K562 (cell line): ENCODE measurements around the gene XRN2.

Experiments
- ARID1B ChIP-seq: fragments of 450-650 bp; IDR thresholded peaks from 2 replicates; pipeline ENCODE4 v1.6.1; 2016; ENCODE audit warnings: antibody characterized with exemption, mild to moderate bottlenecking, inconsistent platforms
- CHD2 ChIP-seq: IDR thresholded peaks from 2 replicates; pipeline ENCODE4 v1.6.1; 2011; ENCODE audit warnings: low read depth, low read length
- CTCF ChIP-seq, 3 experiments: IDR thresholded peaks in 2 of 3; conservative IDR thresholded peaks in 1 of 3; 2 replicates each; pipeline ENCODE4 v1.5.1; 2011 to 2012; ENCODE audit warnings: low read length in 3 of 3, mild to moderate bottlenecking in 3 of 3, control low read depth in 2 of 3, improper control_type of control experiment in 1 of 3, inconsistent platforms in 1 of 3, low read depth in 1 of 3, mixed read lengths in 1 of 3, moderate library complexity in 1 of 3; ENCODE audit not compliant: insufficient read depth in 2 of 3
- LEF1 ChIP-seq: fragments of 450-650 bp; IDR thresholded peaks from 2 replicates; pipeline ENCODE4 v1.6.1; 2016; ENCODE audit warnings: mild to moderate bottlenecking
- MAX ChIP-seq: sonication (generic); formaldehyde crosslinking; IDR thresholded peaks from 2 replicates; pipeline ENCODE4 v1.9.0; 2022; ENCODE audit warnings: mild to moderate bottlenecking, missing genetic modification reagents
- NFYB ChIP-seq: IDR thresholded peaks from 2 replicates; pipeline ENCODE4 v1.6.1; 2011; ENCODE audit warnings: mild to moderate bottlenecking, moderate library complexity; ENCODE audit not compliant: insufficient read length; ENCODE audit errors: extremely low read depth
- POLR2A ChIP-seq: fragments of 450-650 bp; conservative IDR thresholded peaks from 2 replicates; pipeline ENCODE4 v1.6.1; 2016
- PRPF4 ChIP-seq: fragments of 200-400 bp; formaldehyde crosslinking; IDR thresholded peaks from one replicate; pipeline ENCODE4 v1.6.1; 2017; ENCODE audit warnings: low read length, low read depth, mild to moderate bottlenecking; ENCODE audit not compliant: insufficient read depth, poor library complexity, severe bottlenecking
- RBM34 ChIP-seq: fragments of 200-400 bp; formaldehyde crosslinking; IDR thresholded peaks from 2 replicates; pipeline ENCODE4 v1.6.1; 2018; ENCODE audit warnings: low read length, borderline replicate concordance; ENCODE audit not compliant: insufficient read depth
- RFX5 ChIP-seq: IDR thresholded peaks from 2 replicates; pipeline ENCODE4 v1.6.1; 2011; ENCODE audit warnings: low read depth, mild to moderate bottlenecking, improper control_type of control experiment, low read length
- ZNF699 ChIP-seq: fragments of 250-450 bp; sonication (Bioruptor Pico); IDR thresholded peaks from 2 replicates; pipeline ENCODE4 v1.8.0; 2021; ENCODE audit warnings: mild to moderate bottlenecking, moderate library complexity; ENCODE audit not compliant: insufficient replicate concordance
- TF ChIP-seq, protein P1 (sequence below), 2 experiments: IDR thresholded peaks; 2 replicates each; pipeline ENCODE4 v1.6.1; 2011; ENCODE audit warnings: borderline replicate concordance in 1 of 2, control low read depth in 1 of 2, low read depth in 1 of 2, low read length in 1 of 2, mild to moderate bottlenecking in 1 of 2, mixed read lengths in 1 of 2, moderate library complexity in 1 of 2; ENCODE audit not compliant: insufficient read depth in 1 of 2, insufficient read length in 1 of 2, poor library complexity in 1 of 2, severe bottlenecking in 1 of 2; ENCODE audit errors: extremely low read depth in 1 of 2

DNA sequence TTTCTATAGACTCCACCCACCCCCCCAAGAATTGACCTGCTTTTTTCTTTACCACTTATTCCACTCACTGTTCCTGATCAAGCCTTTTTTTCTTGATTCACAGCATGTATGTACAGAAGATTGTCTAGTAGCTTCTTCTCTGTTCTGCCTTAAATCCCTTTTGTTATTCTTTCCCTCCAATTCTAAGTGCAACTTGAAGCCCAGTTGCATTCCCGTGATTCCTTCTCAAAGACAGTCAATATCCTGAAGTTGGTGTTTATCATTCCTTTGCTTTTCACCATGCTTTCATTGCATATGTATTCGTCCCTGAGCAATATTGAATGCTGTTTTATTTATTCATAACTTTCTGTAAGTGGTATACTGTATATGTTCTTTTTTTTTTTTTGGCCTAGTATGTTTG is 21.0 kb downstream of the XRN2 start:
- TF ChIP-seq POLR2A, result no peak
- TF ChIP-seq, protein P1, sequence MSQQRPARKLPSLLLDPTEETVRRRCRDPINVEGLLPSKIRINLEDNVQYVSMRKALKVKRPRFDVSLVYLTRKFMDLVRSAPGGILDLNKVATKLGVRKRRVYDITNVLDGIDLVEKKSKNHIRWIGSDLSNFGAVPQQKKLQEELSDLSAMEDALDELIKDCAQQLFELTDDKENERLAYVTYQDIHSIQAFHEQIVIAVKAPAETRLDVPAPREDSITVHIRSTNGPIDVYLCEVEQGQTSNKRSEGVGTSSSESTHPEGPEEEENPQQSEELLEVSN (IDR thresholded peaks at IDR 0.05; ENCODE audit: borderline replicate concordance in 1 of 2, extremely low read depth in 1 of 2, insufficient read depth in 1 of 2, insufficient read length in 1 of 2, low read depth in 1 of 2, low read length in 1 of 2, poor library complexity in 1 of 2, severe bottlenecking in 1 of 2), result no peak
- no peak for TF ChIP-seq RBM34
- no peak for TF ChIP-seq NFYB
- TF ChIP-seq CHD2, result no peak
- TF ChIP-seq RFX5, result no peak
- no peak for TF ChIP-seq CTCF (IDR thresholded peaks at IDR 0.05 in 2 of 3, conservative IDR thresholded peaks at IDR 0.05 in 1 of 3; ENCODE audit: insufficient read depth in 2 of 3, low read depth in 1 of 3, low read length in 3 of 3)
- no peak for TF ChIP-seq MAX (CRISPR knock-in tag)
- TF ChIP-seq LEF1, result no peak
- no peak for TF ChIP-seq ZNF699
- TF ChIP-seq ARID1B, result no peak
- TF ChIP-seq PRPF4, result no peak
